GM19372 (cell line): ENCODE data around the gene RASAL2.
"Not testable (repeated sequence)": the region's sequence is repeated elsewhere in the genome, so short reads cannot be mapped to it uniquely, and the experiment has no call there.

Experiments
- ATAC-seq: cut with Tn5 transposase; IDR thresholded peaks from one replicate; pipeline ENCODE4 v1.9.1; 2021; ENCODE audit warnings: mild to moderate bottlenecking, low read depth, moderate library complexity; ENCODE audit not compliant: unreplicated experiment

The RASAL2 gene

GRCh38 chr1:178367151-178367550 is 273.2 kb downstream of the RASAL2 start:
- no peak for ATAC-seq

DNA sequence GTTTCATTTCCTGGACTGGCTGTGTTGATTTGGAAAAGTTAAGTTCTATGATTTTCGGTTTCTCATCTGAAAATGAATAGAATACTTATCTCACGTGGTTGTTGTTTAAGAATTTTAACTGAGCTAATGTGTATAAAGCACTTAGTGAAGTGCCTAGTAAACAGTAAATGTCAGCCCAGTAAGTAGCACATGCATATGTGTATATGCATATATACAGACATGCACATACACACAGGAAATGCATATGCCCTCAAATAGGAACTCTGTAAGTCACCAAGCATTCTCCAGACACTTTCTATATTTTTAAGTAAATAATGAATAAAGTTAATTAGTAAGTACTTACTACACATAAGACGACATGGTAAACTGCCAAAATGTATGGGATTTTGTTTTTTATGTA is 274.3 kb downstream of the RASAL2 start:
- no peak for ATAC-seq

DNA sequence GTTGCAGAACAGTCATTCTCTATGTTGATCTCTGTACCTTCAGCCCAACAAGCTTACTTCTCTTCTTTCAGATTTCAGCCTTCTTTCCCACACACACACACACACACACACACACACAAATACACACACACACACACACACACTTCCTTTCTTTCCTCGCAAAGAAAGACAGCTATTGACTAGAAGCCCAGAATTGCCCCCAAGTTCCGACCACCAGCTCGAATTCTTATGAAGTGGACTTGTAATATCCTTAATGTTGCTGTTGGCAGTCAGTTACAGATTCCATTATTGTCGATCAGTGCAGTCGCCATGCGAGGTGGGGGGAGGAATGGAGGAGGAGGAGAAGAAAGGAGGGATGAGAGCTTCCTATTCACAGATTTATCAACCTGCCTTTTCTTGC is 277.3 kb downstream of the RASAL2 start:
- no peak for ATAC-seq

DNA sequence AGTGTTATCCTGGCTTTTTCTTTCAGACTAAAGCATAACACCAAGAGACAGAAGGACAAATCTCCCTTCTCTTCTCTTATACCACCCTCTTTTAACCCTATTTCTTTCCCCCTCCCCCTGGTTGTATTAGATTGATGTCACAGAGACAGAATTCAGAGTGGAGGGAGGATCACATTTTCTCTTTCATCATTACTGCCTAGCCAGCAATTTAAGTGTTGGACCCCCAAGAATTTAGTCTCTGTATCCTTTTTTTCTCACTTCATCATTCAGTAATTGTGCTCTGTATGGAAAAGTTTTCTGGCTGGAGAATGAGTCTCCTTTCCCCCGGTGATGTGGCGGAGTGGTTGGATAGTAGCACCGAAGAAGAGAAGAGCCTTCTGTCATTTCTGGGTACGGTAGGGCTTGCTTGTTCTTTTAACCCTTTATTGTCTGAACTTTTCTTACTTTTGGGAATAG is 278.1 kb downstream of the RASAL2 start:
- ATAC-seq = no peak

DNA sequence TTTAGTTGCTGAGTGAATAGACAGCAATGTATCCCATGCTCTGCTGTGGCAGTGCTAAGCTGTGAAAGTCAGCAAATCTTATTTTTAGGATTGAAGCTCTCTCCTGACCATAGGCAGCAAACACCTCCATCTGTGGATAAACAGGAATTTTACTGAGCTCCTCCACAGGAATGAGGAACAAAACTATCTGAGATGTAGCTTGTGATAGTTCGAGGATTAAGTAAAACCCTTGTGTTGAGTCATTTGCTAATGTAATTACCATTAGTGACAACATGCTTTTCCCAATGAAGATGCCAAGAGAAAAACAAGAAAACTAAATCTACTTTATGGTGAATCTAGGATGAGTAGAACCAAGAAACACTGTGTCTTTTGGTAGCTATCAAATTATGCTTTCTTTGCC is 280.1 kb downstream of the RASAL2 start:
- ATAC-seq = no peak

GRCh38 chr1:178376008-178376407 is 282.1 kb downstream of the RASAL2 start:
- ATAC-seq = no peak

DNA sequence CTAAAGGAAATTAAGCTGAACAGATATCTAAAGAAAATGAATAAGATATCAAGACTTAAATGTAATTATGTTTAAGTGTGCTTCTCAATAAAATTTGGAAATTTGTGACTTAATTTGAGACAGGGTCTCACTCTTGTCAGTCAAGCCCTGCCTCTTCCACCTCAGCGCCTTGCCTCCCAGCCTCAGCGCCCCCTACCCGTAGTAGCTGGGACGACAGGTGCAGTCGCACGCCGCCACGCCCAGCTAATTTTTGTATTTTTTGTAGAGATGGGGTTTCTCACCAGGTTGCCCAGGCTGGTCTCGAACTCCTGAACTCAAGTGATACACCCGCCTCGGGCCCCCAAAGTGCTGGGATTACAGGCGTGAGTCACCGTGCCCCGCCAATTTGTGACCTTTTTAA is 285.9 kb downstream of the RASAL2 start:
- ATAC-seq = no peak

DNA sequence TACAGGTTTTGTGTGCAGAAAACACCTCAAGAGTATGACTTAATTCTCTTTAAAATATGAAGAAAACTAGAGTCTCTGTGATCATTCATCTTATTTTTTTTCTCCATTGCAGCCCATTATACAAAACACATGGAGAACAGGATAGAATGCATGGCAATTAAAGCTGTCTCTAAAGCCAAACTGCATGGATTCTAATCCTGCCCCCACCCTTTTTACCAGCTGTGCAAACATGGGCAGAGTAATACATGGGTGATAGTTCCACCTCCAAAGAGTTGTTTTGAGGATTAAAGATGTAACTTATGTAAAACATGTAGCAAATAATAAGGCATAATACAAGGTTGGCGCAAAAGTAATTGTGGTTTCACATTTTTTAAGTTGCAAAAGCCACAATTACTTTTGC is 288.5 kb downstream of the RASAL2 start:
- ATAC-seq = no peak

- ATAC-seq = no peak
Measured at GRCh38 chr1:178385662-178386061, 291.8 kb downstream of the RASAL2 start.

DNA sequence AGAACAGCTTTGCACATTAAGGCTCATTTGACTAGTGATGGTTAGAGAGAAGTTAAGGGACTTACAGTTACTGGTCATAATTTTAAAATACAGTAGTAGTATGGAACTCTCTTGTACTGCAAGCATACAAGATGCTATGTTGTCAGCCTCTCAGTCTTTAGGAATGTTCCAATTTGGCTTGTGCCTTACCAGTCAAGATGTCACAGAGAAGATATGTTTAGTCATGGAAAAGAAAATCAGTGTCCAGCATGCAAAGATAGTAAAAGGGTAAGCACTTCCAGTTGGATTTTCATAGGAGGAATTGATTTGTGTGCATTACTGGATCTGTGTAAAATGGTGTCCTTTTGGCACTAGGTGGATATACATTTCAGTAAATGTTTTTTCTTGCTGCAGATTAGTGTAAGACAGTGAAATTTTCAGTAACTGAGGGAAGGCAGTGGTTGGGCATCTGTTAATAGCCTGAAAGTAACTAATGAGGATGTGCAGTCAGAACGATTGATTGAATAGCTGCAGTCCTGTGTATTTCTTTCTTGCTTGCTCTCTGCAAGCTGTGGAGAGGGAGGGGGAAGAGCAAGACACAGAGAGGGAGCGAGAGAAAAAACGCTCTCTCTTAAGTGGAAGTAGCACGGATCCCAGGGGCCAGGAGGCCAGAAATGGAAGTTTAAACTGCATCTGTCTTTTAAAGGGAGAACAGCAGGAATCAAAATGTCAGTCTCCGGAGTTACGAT is 294.7 kb downstream of the RASAL2 start:
- no peak for ATAC-seq

GRCh38 chr1:178389441-178389840 is 295.5 kb downstream of the RASAL2 start:
- ATAC-seq = no peak

GRCh38 chr1:178390280-178390679 is 296.4 kb downstream of the RASAL2 start:
- ATAC-seq = not testable (repeated sequence)

- no peak for ATAC-seq
Measured at GRCh38 chr1:178393370-178393769, 299.5 kb downstream of the RASAL2 start.

GRCh38 chr1:178396789-178397188 is 302.9 kb downstream of the RASAL2 start:
- ATAC-seq = no peak

- no peak for ATAC-seq
Measured at GRCh38 chr1:178397678-178398077, 303.8 kb downstream of the RASAL2 start.

GRCh38 chr1:178399177-178399728 is 305.3 kb downstream of the RASAL2 start:
- no peak for ATAC-seq

- no peak for ATAC-seq
Measured at GRCh38 chr1:178405137-178405536, 311.2 kb downstream of the RASAL2 start.

- ATAC-seq = no peak
Measured at GRCh38 chr1:178407215-178407614, 313.3 kb downstream of the RASAL2 start.

DNA sequence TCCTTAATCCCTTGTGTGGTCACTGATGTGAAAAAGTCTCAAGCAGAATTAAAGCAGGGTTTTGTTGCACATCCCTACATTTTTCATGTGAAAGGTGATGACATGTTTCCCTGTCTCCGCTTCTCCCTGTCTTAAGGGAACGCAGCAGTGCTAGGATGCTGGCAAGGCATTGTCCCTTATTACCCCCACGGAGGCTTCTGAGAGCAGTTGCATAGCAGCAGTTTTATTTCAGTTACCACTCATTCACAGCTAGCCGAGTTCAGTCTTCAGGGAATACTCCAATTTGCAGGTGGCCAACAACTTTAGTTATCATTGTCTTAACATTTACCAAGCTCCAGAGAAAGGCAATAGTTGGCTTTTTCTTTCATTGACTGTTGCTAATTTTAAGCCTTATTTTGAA is 313.8 kb downstream of the RASAL2 start:
- ATAC-seq = no peak

GRCh38 chr1:178408871-178409270 is 315.0 kb downstream of the RASAL2 start:
- no peak for ATAC-seq

GRCh38 chr1:178409541-178409940 is 315.6 kb downstream of the RASAL2 start:
- ATAC-seq = no peak

- ATAC-seq = peak; percentile 73
Measured at GRCh38 chr1:178411756-178412399, 318.0 kb downstream of the RASAL2 start.
